NOMO-1 (cell line): ENCODE results near the gene SLCO1C1.

Experiments
- DNase-seq, 2 experiments: peaks; one replicate each; lab custom pipeline; 2025; ENCODE audit not compliant: unreplicated experiment in 2 of 2; lab: John Stamatoyannopoulos, UW

SLCO1C1 gene

DNA sequence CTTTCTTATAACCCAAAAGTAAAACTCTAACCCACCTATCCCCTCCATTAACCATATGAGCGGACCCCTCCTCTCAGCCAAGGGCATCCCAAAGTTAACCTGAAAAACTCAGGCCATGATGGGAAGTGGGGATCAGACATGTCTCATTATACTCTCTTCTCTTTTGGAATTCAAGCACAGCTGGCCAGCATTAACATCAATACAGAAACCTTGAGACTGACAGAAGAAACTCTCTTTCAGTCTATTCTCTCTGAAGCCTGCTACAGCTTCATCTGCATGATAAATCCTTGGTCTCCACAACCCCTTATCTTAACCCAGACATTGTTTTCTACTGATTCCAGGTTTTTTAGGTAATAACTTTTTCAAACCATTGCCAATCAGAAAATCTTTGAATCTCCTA, 97.8 kb downstream of the SLCO1C1 start:
- no peak for DNase-seq

DNA sequence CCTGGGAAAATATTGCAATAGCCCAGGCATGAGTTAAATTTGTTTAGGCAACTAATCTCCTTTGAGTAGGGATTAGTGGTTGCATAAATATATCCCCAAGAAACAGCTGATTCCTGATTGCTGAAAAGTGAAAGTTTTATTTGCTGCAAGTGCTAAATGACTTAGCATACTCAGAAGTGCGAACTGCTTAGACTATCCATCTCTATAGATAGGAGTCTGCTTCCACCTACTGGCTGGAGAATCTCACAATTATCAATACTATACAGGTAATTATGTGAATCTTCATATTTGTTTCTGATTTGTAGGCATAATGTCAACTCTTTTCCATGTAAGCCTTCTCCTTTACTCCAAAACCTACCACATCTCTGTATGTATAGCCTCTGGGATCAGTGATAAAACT, 103.4 kb downstream of the SLCO1C1 start:
- DNase-seq = peak in 1 of 2 experiments; percentile 2

GRCh38 chr12:20800160-20800559, 105.0 kb downstream of the SLCO1C1 start:
- DNase-seq = no peak

- no peak for DNase-seq
Measured at GRCh38 chr12:20801035-20801434, 105.9 kb downstream of the SLCO1C1 start.
